ENCODE measurements around the gene RASAL3.

Gene RASAL3

DNA sequence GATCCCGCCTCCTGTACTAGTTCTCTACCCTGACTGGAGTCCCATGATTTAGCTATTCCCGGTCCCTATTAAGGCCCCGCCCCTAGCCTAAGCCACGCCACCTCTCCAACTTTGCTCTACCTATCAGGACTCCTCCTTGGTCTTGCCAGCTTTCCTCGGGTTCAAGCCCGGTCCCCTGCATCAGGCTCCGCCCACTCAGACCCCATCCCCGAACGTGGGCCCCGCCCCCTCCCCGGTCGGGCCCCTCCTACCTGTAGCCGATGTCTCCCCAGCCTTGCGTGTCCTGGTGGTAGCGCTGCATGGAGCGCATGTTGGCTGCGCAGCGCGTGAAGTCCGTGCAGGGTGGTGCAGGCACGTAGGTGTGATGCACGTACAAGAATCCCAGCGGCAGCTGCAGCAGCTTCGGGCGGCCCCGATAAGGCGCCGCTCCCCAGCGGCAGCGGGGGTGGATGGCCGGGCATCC is 7.3 kb upstream of the RASAL3 start:
- no peak for DNase-seq (ENCODE audit: extremely low spot score)
- POLR2A ChIA-PET: no interaction called here
- CTCF ChIA-PET: no interaction called here
- TF ChIP-seq, protein P1, sequence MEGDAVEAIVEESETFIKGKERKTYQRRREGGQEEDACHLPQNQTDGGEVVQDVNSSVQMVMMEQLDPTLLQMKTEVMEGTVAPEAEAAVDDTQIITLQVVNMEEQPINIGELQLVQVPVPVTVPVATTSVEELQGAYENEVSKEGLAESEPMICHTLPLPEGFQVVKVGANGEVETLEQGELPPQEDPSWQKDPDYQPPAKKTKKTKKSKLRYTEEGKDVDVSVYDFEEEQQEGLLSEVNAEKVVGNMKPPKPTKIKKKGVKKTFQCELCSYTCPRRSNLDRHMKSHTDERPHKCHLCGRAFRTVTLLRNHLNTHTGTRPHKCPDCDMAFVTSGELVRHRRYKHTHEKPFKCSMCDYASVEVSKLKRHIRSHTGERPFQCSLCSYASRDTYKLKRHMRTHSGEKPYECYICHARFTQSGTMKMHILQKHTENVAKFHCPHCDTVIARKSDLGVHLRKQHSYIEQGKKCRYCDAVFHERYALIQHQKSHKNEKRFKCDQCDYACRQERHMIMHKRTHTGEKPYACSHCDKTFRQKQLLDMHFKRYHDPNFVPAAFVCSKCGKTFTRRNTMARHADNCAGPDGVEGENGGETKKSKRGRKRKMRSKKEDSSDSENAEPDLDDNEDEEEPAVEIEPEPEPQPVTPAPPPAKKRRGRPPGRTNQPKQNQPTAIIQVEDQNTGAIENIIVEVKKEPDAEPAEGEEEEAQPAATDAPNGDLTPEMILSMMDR (IDR thresholded peaks at IDR 0.05; ENCODE audit: control extremely low read depth, extremely low read depth, low read depth, missing control alignments): no peak

DNA sequence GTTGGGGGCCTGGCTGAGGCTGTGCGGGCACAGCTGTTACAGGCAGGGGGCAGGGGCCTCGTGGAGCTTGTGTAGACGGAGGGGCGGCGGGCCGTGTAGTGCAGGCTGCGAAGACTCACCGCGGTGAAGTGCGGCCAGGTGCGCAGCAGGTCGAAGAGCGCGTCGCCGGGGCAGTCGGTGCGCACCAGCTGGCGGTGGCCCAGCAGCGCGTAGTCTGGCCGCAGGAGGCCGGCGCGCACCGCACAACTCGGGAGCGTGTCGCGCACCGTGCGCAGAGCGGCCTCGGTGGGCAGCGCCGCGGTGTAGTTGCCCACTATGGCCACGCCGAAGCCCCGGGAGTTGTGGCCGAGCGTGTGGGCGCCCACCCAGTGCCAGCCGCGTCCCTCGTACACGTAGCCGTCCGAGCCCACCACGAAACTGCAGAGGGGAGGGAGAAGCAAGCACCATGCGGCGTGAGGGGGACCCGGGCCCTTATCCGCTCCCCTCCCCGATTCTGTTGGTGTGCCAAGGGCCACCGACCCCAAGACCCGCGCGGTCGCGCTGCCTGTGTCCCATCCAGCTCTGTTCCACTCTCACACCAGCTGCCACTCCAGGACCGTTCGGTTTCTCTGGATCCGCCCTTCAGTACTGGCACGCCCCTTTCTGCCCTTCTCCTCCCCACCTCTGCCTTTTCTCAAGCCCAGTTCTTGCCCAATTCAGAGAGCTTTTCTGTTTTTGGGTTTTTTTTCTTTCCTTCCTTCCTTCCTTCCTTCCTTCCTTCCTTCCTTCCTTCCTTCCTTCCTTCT is 5.4 kb upstream of the RASAL3 start:
- ChIA-PET CTCF (interaction anchor here (1.2 kb wide), 1 partner anchor 14 kb away, joined by 3 read pairs; no protein-coding TSS in a partner anchor), POLR2A (no interaction called here)
- TF ChIP-seq, protein P1 (IDR thresholded peaks at IDR 0.05; ENCODE audit: control extremely low read depth, extremely low read depth, low read depth, missing control alignments): no peak
- no peak for DNase-seq (ENCODE audit: extremely low spot score)

DNA sequence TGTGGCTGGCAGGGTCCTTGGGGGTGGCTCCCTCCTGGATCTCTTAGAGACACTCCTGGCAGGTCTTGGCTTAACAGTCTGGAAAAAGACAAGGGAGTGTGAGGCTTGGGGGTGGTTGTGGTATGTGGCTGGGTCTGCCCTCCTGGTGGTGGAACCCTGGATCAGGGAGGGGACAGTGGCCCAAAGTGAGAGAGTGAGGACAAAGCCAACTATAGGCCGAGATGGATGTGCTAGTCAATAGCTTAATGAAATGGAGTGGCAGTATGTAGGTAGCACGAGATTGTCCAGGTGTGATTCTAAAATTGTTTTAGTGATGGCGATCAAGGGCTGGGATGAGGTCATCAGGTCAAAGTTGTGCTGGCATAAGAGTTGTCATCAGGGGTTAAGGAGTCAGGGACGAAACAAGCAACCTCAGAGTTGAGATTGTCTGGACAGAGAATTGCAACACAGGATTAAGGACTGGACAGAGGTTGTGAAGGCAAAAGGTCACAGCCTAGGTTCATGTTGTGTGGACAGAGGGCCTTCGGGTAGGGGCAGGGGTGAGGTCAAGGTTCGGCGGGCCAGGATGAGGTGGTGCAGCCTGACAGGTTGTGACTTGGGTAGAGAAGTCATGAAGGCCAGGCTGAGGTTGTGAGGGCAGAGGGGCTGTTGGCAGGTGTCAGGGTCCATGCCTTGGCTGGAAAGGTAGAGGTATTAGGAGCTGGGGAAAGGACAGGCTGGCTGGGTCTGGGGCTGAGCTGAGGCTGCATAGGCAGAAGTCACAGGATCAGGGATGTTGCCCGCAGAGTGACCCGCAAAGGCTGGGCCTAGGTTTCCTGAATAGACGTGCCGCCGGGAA is 4.5 kb upstream of the RASAL3 start:
- TF ChIP-seq, protein P1 (IDR thresholded peaks at IDR 0.05; ENCODE audit: control extremely low read depth, extremely low read depth, low read depth, missing control alignments): no peak
- POLR2A ChIA-PET: no interaction called here
- DNase-seq (ENCODE audit: extremely low spot score): no peak
- CTCF ChIA-PET: interaction anchor here (1.2 kb wide), 1 partner anchor 14 kb away, joined by 3 read pairs; no protein-coding TSS in a partner anchor

DNA sequence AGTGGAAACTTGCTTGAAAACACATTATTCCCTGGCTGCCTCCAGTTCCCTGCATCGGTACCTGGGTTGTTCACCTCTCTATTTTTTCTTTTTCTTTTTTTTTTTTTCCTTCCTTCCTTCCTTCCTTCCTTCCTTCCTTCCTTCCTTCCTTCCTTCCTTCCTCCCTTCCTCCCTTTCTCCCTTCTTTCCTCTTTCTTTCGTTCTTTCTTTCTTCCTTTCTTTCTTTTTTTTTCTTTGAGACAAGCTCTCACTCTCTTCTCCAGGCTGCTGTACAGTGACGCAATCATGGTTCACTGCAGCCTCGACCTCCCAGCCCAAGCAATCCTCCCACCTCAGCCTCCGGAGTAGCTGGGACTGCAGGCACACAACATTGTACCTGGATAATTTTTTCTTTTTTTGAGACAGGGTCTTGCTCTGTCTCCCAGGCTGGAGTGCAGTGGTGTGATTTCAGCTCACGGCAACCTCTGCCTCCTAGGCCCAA is 3.4 kb upstream of the RASAL3 start:
- POLR2A ChIA-PET: no interaction called here
- CTCF ChIA-PET: interaction anchor here (1.2 kb wide), 1 partner anchor 10 kb away, joined by 6 read pairs; no protein-coding TSS in a partner anchor
- TF ChIP-seq, protein P1 (IDR thresholded peaks at IDR 0.05; ENCODE audit: control extremely low read depth, extremely low read depth, low read depth, missing control alignments): no peak
- no peak for DNase-seq (ENCODE audit: extremely low spot score)

DNA sequence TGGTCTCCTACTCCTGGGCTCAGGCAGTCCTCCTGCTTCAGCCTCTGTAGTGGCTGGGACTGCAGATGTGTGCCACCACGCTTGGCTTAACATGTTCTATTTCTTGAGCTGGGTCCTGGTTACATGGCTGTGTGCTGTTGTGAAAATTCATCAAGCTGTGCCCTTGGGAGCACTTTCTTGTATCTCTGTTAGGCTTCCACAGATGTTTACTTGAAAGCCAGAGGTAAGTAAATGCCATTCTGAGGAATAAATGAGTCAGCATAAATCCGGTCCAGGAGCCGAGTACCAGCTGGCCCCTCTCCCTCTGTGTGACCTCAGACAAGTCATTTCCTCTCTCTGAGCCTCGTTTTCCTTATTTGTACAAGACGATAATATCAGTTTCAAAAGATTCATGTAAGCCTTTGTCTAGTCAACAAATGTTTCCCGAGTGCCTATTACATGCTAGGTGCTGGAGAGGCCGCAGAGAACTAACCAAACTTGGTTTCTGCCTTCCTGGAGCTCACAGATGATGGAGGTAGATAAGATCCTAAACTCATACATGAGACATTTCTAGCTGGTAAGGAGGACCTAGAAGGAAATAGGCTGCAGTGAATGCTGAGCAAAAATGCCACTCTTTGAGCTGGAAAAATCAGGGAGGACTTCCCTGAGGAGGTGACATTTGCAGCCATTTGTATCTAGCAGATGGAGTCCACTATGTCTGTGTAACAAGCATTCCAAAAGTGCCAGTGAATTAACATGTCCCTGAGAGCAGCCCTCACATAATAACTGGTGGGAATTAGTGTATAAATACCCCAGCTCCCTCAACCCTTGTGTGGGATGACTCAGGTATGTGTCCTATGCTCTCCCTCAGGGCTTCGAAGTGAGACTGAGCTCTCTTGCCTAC is 2.7 kb upstream of the RASAL3 start:
- ChIA-PET POLR2A (interaction anchor here (1.0 kb wide), 1 partner anchor 48 kb away, joined by 3 read pairs; the partner anchor contains the start of gene AKAP8L), CTCF (interaction anchor here (0.7 to 1.2 kb wide), 5 partner anchors 10 to 34 kb away, joined by 3 to 6 read pairs (median 3); no protein-coding TSS in a partner anchor)
- no peak for DNase-seq (ENCODE audit: extremely low spot score)
- TF ChIP-seq, protein P1 (IDR thresholded peaks at IDR 0.05; ENCODE audit: control extremely low read depth, extremely low read depth, low read depth, missing control alignments): no peak
